ENCODE results near the gene ARHGEF1. TPM values are rescaled to one million over a fixed set of nuclear protein-coding genes. Genes with fewer than 3 reads are reported as not detected.

ARHGEF1 gene
- total and polyA plus RNA-seq, 12 donors, result 7.3 to 443 (median 54.1) TPM

DNA sequence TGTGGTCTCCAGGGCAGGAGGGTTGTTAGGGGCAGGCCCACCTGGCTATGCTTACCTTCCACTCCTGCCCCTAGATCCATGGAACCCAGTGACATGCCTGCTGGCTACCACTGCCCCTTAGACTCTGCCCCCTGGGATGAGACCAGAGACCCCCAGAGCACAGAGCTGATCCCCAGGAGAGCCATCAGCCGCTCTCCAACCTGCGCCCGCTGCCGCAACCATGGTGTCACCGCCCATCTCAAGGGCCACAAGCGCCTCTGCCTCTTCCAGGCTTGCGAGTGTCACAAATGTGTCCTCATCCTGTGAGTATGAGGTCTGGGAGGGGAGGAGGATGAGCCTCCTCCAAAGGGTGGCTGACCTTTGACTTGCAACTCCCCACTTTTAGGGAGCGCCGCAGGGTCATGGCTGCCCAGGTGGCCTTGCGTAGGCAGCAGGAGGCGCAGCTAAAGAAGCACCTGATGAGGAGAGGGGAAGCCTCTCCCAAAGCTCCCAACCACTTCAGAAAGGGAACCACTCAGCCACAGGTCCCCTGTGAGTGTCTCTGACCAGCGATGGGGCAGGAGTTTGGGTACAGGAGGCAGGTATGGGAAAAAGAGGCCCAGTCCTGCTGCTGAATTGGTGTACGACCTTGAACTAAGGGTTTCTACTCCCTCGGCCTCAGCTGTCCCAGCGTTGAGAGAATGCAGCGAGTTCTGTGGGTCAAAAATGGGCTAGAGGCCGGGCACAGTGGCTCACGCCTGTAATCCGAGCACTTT lies 35.5 kb upstream of the ARHGEF1 start:
- Histone ChIP-seq H3K4me3 (no peak overlapping the region), H3K27ac (no peak overlapping the region), H3K4me1 (replicated peaks in 1 of 2) (no peaks in the 10 kb centered on the region), H3K36me3 (replicated peaks in 1 of 2) (no peaks in the 10 kb centered on the region), H3K9me3 (replicated peaks in 1 of 3) (no peaks in the 10 kb centered on the region), H3K27me3 (no peaks in the 10 kb centered on the region)
- TF ChIP-seq CTCF (IDR thresholded peaks at IDR 0.05) (no peak), POLR2A (IDR thresholded peaks at IDR 0.05) (no peak)
- no peak for DNase-seq
- intact Hi-C loops (cut with DNase I), result no loop called here
- 82 to 88% (median 85%) methylated on average over 11 to 19 of the region's 19 CpGs for WGBS, 4 donors

- WGBS, 4 donors, result 85 to 92% (median 89%) methylated on average over 6 of the region's 6 CpGs
- intact Hi-C loops (cut with DNase I), result no loop called here
Measured at GRCh38 chr19:41848666-41849065, 34.3 kb upstream of the ARHGEF1 start.

DNA sequence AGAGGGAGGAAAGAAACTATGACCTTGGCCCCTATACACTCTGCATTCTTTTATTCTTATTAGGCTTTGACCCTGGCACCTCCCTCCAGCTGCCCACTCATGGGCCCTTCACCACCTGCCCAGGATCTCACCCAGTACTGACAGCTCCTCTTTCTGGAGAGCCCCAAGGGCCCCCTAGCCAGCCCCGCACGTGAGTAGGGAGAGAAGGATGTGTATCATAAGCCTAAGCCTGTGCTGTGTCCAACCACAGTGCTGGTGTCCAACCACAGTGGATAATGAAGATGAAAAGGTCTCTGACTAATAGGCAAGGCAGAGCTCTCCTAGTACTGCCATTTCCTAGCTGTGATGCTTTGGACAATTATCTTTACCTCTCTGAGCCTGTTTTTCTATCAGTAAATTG lies 33.9 kb upstream of the ARHGEF1 start:
- Histone ChIP-seq H3K36me3 (replicated peaks in 1 of 2) (no peaks in the 10 kb centered on the region), H3K27me3 (no peaks in the 10 kb centered on the region), H3K9me3 (replicated peaks in 1 of 3) (no peaks in the 10 kb centered on the region), H3K4me3 (no peak overlapping the region), H3K4me1 (replicated peaks in 1 of 2) (no peaks in the 10 kb centered on the region), H3K27ac (no peak overlapping the region)
- no peak for TF ChIP-seq POLR2A (IDR thresholded peaks at IDR 0.05)
- no peak for TF ChIP-seq CTCF (IDR thresholded peaks at IDR 0.05)
- no peak for DNase-seq
- 73 to 95% (median 84%) methylated on average over 2 of the region's 2 CpGs for WGBS, 4 donors
- intact Hi-C loops (cut with DNase I), result no loop called here

More at GRCh38 chr19:41848666-41849065, 34.3 kb upstream of the ARHGEF1 start:
- Histone ChIP-seq H3K27ac (no peak overlapping the region), H3K36me3 (replicated peaks in 1 of 2) (no peaks in the 10 kb centered on the region), H3K4me3 (no peak overlapping the region), H3K27me3 (no peaks in the 10 kb centered on the region), H3K9me3 (replicated peaks in 1 of 3) (no peaks in the 10 kb centered on the region), H3K4me1 (replicated peaks in 1 of 2) (no peaks in the 10 kb centered on the region)
- TF ChIP-seq POLR2A (IDR thresholded peaks at IDR 0.05), result no peak
- no peak for TF ChIP-seq CTCF (IDR thresholded peaks at IDR 0.05)
- DNase-seq, result no peak

- WGBS, 4 donors, result 65 to 100% (median 69%) methylated on average over 1 to 5 of the region's 5 CpGs
- Histone ChIP-seq H3K36me3 (replicated peaks in 1 of 2) (no peaks in the 10 kb centered on the region), H3K4me3 (no peak overlapping the region), H3K4me1 (replicated peaks in 1 of 2) (no peaks in the 10 kb centered on the region), H3K27ac (no peak overlapping the region), H3K9me3 (replicated peaks in 1 of 3) (no peaks in the 10 kb centered on the region), H3K27me3 (no peaks in the 10 kb centered on the region)
- TF ChIP-seq POLR2A (IDR thresholded peaks at IDR 0.05) (no peak), CTCF (IDR thresholded peaks at IDR 0.05) (no peak)
- intact Hi-C loops (cut with DNase I), result no loop called here
- no peak for DNase-seq
Measured at GRCh38 chr19:41850381-41850780, 32.6 kb upstream of the ARHGEF1 start.
